Stimulated activated CD4-positive, alpha-beta T cell treated with anti-CD3 and anti-CD28 coated beads, Interleukin-4, amount 100 ng/mL, for 24 hours (primary cell): Measurements from ENCODE around the gene C16orf96.
A peak's percentile ranks its signal among the peaks of the same experiment; 100 is the strongest.

Source experiments
- DNase-seq: peaks from one replicate; pipeline ENCODE4 v3.0.0-alpha.2; 2020

The C16orf96 gene

DNA sequence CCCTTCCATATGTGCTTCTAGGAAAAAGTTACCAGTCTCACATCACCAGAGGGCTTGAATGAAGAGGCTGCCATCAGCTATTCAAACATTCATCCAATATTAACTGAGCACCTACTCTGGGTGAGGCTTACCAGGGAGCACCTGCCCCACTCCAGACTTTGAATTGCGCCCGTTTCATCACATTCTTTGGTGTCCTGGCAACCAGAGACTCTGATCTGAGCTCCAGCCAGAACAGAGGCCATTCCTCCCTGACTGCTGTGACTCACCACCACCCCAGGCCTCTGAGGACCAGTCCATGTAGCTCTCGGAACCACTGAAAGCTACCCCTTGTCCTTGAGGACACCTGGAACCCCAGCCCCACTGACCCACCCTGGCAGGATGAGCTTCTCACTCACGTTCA is at the start of gene C16orf96:
TSS of gene C16orf96 (plus strand) at position 229 of the 400 bp plus-strand sequence. CDS start at position 379, 150 bp downstream.
- DNase-seq = no peak

DNA sequence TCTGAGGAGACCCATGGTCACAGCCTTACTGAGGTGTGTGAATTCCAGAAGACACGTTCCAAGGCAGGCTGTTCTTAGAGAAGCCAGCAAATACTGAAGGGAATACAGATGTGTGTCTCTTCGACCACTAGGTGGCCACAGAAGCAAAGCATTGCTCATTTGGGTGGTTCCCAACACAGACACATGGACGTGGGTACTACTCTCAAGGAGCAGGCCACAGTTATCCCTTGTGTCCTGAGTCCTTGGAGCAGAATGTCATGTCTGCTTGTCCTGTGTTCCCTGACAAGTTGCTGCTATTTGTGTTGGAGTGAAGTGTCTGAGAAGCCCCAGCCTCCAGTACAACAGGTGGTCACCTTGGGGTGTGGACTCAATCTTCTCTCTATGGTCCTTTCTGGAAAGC is 49.7 kb upstream of the C16orf96 start:
- peak; percentile 68 for DNase-seq

GRCh38 chr16:4507588-4508345 is 48.4 kb upstream of the C16orf96 start:
- DNase-seq = no peak

DNA sequence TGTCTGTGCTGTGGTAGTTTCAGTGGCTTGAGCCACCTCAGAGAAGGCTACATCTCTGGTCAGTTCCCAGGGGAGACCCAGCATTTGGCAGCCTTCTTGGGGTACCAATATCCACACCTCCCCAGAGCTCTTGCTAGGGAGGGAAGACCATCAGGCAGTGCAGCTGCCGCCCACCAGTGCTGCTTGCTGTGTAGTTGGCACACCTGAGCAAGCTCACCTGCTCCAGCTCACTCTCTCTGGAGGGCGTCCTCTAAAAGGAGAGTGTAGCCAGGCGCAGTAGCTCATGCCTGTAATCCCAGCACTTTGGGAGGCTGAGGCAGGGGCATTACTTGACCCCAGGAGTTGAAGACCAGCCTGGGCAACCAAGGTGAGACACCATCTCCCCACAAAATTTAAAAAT is 47.3 kb upstream of the C16orf96 start:
- no peak for DNase-seq

GRCh38 chr16:4509420-4509819 is 46.7 kb upstream of the C16orf96 start:
- DNase-seq = no peak

DNA sequence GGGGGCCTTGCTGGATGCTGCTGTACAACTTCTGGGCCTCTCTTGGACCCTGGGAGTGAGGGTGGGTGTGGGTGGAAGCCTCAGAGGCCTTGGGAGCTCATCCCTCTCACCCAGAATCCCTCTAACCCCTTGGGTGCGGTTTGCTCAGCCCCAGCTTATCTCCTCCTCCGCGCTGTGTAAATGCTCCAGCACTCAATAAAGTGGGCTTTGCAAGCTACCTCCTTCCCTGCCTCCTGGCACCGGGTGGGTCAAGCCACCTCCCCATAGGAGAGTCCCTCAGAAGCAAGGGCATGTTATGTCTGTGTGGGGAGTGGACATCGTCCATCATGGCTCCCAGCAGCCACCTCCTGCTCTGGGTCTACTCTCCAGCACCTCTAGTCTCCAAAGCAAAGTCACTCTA is 46.0 kb upstream of the C16orf96 start:
- DNase-seq = no peak

DNA sequence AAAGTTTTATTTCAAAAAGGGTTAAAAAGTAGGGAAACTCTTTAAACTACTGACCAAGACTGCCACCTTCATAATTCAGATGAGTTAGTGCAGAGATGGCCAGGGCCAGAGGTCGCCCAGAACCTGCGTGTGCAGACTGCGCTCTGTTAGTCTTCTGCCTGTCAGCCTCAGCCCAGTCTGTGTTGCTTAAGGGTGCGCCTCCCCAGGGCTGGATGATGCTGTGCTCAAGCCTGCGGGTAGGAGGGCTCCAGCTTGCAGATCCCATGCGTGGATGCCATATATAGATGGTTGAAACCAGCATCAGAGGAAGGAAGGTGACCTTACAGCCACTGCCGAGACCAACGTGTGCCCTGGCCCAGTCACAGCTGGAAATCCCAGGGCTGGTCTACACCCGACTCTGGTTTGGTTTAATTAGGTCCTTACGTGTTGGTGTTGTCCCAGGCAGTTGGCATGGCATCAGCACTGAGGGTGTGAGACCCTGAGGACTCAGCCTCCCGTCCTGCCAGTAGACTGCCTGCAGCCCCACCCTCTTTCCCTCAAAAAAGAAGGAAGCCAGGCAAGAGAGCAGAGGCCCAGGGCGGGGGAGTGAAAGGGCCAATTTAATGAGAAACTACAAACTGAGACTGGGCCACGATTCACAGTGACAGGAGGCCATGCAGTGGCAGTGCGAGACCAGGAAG is 45.3 kb upstream of the C16orf96 start:
- DNase-seq = no peak

DNA sequence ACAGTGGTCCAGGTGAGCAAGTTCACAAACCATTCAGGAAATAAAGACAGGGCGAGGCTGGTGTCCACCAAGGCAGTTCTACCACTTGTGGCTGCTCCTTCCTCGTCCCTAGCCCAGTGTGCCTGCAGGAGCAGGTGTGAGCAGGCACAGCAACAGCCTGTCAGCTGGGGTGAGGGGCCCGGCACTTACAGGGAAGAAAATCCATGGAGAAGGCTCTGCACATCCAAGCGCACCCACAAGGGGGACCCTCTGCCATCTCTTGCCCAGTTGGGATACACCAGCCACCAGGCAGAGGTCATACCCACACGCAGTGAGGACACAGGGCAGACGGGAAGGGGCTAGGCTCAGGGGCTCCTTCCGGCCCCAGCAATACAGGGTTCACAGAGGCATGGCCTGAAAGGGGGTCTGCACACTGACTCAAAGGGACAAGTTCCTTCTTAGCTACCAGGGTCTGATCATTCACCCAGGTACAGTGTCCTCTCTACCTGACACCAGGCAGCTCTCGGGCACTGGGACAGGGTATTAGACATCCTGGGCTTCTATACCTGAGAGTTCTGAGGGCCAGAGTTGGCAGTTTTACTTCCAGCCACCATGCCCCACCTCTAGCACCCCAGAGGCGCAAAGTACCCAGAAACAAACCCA is 44.6 kb upstream of the C16orf96 start:
- DNase-seq = no peak

- DNase-seq = no peak
Observed at GRCh38 chr16:4512473-4512872, 43.7 kb upstream of the C16orf96 start.

GRCh38 chr16:4513086-4513860 is 42.9 kb upstream of the C16orf96 start:
- DNase-seq = no peak

GRCh38 chr16:4513881-4514280 is 42.3 kb upstream of the C16orf96 start:
- no peak for DNase-seq

GRCh38 chr16:4514606-4515005 is 41.5 kb upstream of the C16orf96 start:
- no peak for DNase-seq

DNA sequence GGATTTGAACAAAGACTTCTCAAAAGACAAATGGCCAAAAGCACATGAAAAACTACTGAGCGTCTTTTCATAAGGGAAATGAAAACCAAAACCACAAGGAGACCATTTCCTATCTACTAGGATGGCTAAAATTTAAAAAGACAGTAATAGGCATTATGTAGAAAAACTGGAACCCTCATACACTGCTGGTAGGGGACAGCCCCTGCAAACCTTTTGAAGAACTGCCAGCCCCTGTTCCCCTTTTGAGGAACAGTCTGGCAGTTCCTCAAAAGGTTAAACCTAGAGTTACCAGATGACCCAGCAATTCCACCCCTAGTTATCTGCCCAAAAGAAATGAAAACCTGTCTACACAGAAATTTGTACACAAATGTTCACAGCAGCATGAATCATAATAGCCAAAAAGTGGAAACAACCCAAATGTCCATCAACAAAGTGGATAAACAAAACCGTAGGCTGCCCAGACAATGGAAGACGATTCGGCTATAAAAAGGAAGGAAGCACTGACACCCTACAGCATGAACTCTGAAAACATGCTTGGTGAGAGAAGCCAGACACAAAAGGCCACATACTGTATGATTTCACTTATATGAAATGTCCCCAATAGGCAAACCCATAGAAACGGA is 40.4 kb upstream of the C16orf96 start:
- no peak for DNase-seq

DNA sequence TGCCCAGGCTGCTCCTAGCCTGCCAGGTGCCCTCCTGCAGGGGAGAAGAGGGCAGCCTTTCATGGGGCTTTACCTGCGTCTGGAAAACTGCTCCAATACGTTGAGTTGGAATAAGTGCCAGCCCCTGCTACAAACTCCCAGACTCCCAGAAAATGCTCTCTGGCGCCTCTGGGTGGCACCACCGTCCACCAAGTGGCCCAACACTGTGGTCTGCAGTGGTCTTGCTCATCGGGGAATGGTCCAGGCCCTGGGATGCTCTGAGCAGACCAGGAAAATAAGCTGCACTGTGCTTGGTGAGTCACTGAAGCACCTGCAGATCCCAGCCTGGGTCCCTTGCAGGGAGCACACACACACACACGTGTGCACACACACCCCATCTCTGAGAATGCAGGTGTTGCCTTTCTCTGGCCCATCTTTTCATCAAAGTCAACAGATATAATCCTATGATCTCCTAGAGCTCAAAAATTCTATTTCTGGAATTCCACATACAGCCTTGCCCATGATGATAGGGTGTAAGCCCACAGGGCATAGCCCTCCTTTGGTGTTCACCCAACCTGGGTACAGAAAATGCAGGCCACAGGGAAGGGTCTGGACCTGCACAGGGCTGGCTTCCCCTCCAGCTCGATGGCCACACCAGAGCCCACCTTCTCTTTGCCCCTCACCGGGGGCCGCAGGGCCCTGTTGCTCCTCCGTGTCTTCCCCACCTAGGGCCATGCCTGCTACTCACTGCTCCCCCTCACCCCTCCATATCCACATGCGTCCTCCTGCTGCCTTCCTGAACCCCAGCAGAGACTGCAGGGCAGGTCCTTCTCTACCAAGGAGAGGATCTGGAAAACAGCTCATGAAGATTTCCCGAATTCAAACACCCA is 38.1 kb upstream of the C16orf96 start:
- DNase-seq = no peak

- no peak for DNase-seq
Observed at GRCh38 chr16:4519274-4520058, 36.7 kb upstream of the C16orf96 start.

DNA sequence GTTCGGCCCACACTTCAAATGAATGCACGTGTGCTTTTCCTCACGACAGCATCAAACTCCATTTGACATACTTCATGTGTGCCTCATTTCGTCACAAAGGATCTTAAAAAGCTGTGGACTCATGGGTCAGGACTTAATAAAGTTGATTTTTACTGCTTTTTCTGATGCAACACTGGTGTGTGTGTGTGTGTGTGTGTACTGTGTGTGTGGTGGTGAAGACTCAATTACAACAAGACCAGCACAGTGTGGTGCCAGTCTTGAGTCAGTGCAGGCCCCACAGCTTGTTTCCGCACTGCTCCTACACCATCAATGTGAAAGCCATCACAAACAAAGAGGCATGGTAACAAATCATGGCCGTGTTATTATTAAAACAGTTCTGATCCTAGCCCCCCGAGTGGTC is 35.2 kb upstream of the C16orf96 start:
- DNase-seq = no peak

GRCh38 chr16:4522051-4522581 is 34.0 kb upstream of the C16orf96 start:
- DNase-seq = no peak

GRCh38 chr16:4523686-4524085 is 32.5 kb upstream of the C16orf96 start:
- no peak for DNase-seq

GRCh38 chr16:4524571-4524970 is 31.6 kb upstream of the C16orf96 start:
- no peak for DNase-seq

DNA sequence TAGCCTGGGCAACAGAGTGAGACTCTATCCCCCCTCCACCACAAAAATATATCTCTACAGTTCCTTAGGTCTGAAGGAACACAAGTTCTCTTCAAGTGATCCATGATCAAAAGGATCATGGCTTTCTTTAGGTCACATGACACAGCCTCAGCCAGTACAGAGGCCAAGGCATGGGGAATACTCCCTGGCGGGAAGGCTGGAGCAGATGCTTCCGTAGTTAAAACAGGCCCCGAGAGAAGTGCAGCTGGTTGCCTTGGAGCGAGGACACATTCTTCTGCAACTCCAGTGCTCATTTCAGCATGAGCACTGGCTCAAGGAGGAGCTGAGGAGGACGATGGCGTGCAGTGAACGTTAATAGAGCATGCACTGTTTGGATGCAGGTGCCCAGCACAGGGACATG is 31.1 kb upstream of the C16orf96 start:
- DNase-seq = no peak
